Measurements from ENCODE around the gene IL17C.

GRCh38 chr16:88662222-88662842, 24.0 kb downstream of the IL17C start:
- TF ChIP-seq CTCF (IDR thresholded peaks at IDR 0.05) (no peak), POLR2A (IDR thresholded peaks at IDR 0.05) (no peak), POLR2AphosphoS5 (IDR thresholded peaks at IDR 0.05) (no peak), EP300 (IDR thresholded peaks at IDR 0.05) (no peak)
